Measurements from ENCODE around the gene STARD3. TPM values are rescaled to one million over a fixed set of nuclear protein-coding genes. Genes with fewer than 3 reads are reported as not detected.

STARD3 gene
- total RNA-seq, 1 experiment from 2014 or later, result 2,579 TPM

- intact Hi-C loops (cut with micrococcal nuclease; ENCODE audit: unreplicated experiment), result loop anchor here (1.0 kb wide), 8 partner anchors 8 to 281 kb away; partner anchors contain the start of gene PGAP3
- peaks cover 65% of the 10 kb centered on the region for H3K4me1 Mint-ChIP-seq (ENCODE audit: low read depth, unreplicated experiment)
- H3K27ac Mint-ChIP-seq (ENCODE audit: unreplicated experiment), result peak within 1 kb of the TSS; percentile 0
These were observed 31.3 kb downstream of the STARD3 start, which contains the start of gene PNMT for GRCh38 chr17:39667945-39668924. TSS of gene PNMT (plus strand) at chr17:39668453. CDS start at chr17:39668476, 23 bp downstream.

DNA sequence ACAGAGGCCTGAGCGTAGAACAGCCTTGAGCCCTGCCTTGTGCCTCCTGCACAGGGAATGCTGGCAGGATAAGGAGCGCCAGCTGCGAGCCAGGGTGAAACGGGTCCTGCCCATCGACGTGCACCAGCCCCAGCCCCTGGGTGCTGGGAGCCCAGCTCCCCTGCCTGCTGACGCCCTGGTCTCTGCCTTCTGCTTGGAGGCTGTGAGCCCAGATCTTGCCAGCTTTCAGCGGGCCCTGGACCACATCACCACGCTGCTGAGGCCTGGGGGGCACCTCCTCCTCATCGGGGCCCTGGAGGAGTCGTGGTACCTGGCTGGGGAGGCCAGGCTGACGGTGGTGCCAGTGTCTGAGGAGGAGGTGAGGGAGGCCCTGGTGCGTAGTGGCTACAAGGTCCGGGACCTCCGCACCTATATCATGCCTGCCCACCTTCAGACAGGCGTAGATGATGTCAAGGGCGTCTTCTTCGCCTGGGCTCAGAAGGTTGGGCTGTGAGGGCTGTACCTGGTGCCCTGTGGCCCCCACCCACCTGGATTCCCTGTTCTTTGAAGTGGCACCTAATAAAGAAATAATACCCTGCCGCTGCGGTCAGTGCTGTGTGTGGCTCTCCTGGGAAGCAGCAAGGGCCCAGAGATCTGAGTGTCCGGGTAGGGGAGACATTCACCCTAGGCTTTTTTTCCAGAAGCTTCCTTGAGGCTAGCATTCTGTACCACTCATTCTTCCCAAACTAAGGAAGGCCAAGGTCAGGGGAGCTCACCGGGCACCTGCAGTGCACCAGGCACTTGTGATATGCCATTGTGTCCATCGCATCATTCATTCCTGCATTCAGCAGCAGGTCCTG is 33.2 kb downstream of the STARD3 start:
- intact Hi-C loops (cut with micrococcal nuclease; ENCODE audit: unreplicated experiment), result no loop called here
- Mint-ChIP-seq H3K27ac (ENCODE audit: unreplicated experiment) (no peak overlapping the region), H3K36me3 (ENCODE audit: insufficient read depth, unreplicated experiment) (peaks cover 72% of the 10 kb centered on the region), H3K9me3 (ENCODE audit: low read depth, unreplicated experiment) (no peaks in the 10 kb centered on the region), H3K27me3 (ENCODE audit: unreplicated experiment) (peaks cover 68% of the 10 kb centered on the region), H3K4me3 (ENCODE audit: low read depth, unreplicated experiment) (no peak overlapping the region), H3K4me1 (ENCODE audit: low read depth, unreplicated experiment) (peaks cover 65% of the 10 kb centered on the region)
- no TSS peak for BruUV-seq (replicated peaks)
- peak; percentile 88 for DNase-seq
- CTCF ChIA-PET, result interaction anchor here (0.5 to 161.2 kb wide), 28 partner anchors 45 to 1418 kb away, joined by 3 to 42089 read pairs (median 14); partner anchors contain the start of genes ERBB2, GRB7, GSDMA and GSDMB
- TF ChIP-seq CTCF (IDR thresholded peaks at IDR 0.05; ENCODE audit: unreplicated experiment), result no peak

More at GRCh38 chr17:39667945-39668924, 31.3 kb downstream of the STARD3 start, which contains the start of gene PNMT:
- peak; percentile 100 for DNase-seq
- H3K9me3 Mint-ChIP-seq (ENCODE audit: low read depth, unreplicated experiment), result no peaks in the 10 kb centered on the region
- peak within 1 kb of the TSS; percentile 24 for H3K4me3 Mint-ChIP-seq (ENCODE audit: low read depth, unreplicated experiment)
- H3K27me3 Mint-ChIP-seq (ENCODE audit: unreplicated experiment), result peaks cover 69% of the 10 kb centered on the region
- CTCF ChIA-PET, result interaction anchor here (0.6 to 161.2 kb wide), 42 partner anchors 47 to 1093 kb away, joined by 3 to 42089 read pairs (median 5); partner anchors contain the start of genes ERBB2, GRB7, GSDMA and GSDMB
- peaks cover 77% of the 10 kb centered on the region for H3K36me3 Mint-ChIP-seq (ENCODE audit: insufficient read depth, unreplicated experiment)
- no peak for TF ChIP-seq CTCF (IDR thresholded peaks at IDR 0.05; ENCODE audit: unreplicated experiment)
- BruUV-seq (replicated peaks), result no TSS peak

DNA sequence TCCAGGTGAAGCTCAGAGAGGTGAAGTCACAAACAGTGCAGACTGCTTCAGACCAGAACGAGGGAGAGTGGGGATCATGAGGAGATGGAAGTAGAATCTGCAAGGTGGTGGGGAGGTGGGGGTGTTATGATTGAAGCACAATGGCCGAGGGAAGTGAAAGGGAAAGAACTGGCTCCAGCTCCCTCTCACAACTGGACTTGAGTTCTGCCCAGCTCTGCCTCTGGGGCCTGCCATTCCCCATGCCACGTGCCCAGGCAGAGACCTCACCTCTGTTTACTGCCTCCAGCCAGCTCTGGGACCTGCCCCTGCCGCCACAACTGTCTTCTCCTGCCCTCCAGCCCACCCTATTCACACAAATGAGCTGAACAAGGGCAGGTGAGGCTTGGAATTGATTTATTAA is 33.8 kb downstream of the STARD3 start:
- BruUV-seq (replicated peaks), result no TSS peak
- intact Hi-C loops (cut with micrococcal nuclease; ENCODE audit: unreplicated experiment), result no loop called here
- Mint-ChIP-seq H3K4me1 (ENCODE audit: low read depth, unreplicated experiment) (peaks cover 69% of the 10 kb centered on the region), H3K36me3 (ENCODE audit: insufficient read depth, unreplicated experiment) (peaks cover 72% of the 10 kb centered on the region), H3K27me3 (ENCODE audit: unreplicated experiment) (peaks cover 62% of the 10 kb centered on the region), H3K9me3 (ENCODE audit: low read depth, unreplicated experiment) (no peaks in the 10 kb centered on the region), H3K27ac (ENCODE audit: unreplicated experiment) (no peak overlapping the region), H3K4me3 (ENCODE audit: low read depth, unreplicated experiment) (no peak overlapping the region)
- CTCF ChIA-PET, result interaction anchor here (0.5 to 161.2 kb wide), 30 partner anchors 44 to 1035 kb away, joined by 3 to 42089 read pairs (median 12); partner anchors contain the start of genes ERBB2, GRB7, GSDMA and GSDMB
- no peak for TF ChIP-seq CTCF (IDR thresholded peaks at IDR 0.05; ENCODE audit: unreplicated experiment)
- DNase-seq, result peak; percentile 85

All from Calu3 (cell line).